Measurements from ENCODE around the gene SLC35F1. TPM values are rescaled to one million over a fixed set of nuclear protein-coding genes. Genes with fewer than 3 reads are reported as not detected.

SLC35F1 gene
- total and polyA plus RNA-seq, 9 of the 15 experiments (the other 6 are each of a cell fraction or from before 2014, with no cell fraction given) = 0.03 to 0.06 TPM; not detected in 7

- no peak overlapping the region for H3K27ac ChIP-seq (ENCODE audit: extremely low read depth, low read depth, low read length)
- H3K4me3 ChIP-seq = no peak overlapping the region
- H3K4me1 ChIP-seq (replicated peaks in 1 of 2; ENCODE audit: control insufficient read depth in 2 of 2, insufficient read depth in 2 of 2, low read length in 2 of 2) = no peaks in the 10 kb centered on the region
- H3K27me3 ChIP-seq (ENCODE audit: control insufficient read depth in 2 of 2, insufficient read depth in 2 of 2, low read length in 2 of 2) = no peaks in the 10 kb centered on the region
- ATAC-seq (no peak), FAIRE-seq (no peak), DNase-seq (ENCODE audit: extremely low read depth in 1 of 4, low spot score in 3 of 4) (no peak)
- CTCF ChIA-PET (ENCODE audit: low intra/inter-chr PET ratio) = no interaction called here
- no peak overlapping the region for H3K4me2 ChIP-seq (ENCODE audit: insufficient read depth, low read length)
- intact Hi-C loops (cut with micrococcal nuclease) = no loop called here
- H3K9me3 ChIP-seq (replicated peaks; ENCODE audit: control insufficient read depth, insufficient read depth, low read depth, low read length) = no peaks in the 10 kb centered on the region
- no TSS peak for BruUV-seq (replicated peaks)
- no peaks in the 10 kb centered on the region for H3K36me3 ChIP-seq (ENCODE audit: control insufficient read depth, insufficient read depth, low read length)
- no peaks in the 10 kb centered on the region for H4K20me1 ChIP-seq (replicated peaks; ENCODE audit: control insufficient read depth, insufficient read depth, low read length)
- no peak overlapping the region for H2AFZ ChIP-seq (ENCODE audit: low read depth, low read length)
- no peak overlapping the region for H3K9ac ChIP-seq (ENCODE audit: insufficient read depth in 1 of 2, low read depth in 2 of 2, low read length in 2 of 2)
- in situ Hi-C loops (cut with MboI) = no loop called here
- no peaks in the 10 kb centered on the region for H3K79me2 ChIP-seq (ENCODE audit: control insufficient read depth, insufficient read depth, low read length)
- POLR2A ChIA-PET = no interaction called here
- TF ChIP-seq ZEB2 (IDR thresholded peaks at IDR 0.05) (no peak), NCOA4 (IDR thresholded peaks at IDR 0.05; ENCODE audit: partially characterized antibody) (no peak), NFYB (IDR thresholded peaks at IDR 0.05; ENCODE audit: extremely low read depth, insufficient read length) (no peak), SIN3B (IDR thresholded peaks at IDR 0.05; ENCODE audit: low read depth) (no peak), MAFG (tag; conservative IDR thresholded peaks at IDR 0.05) (no peak), ZNF584 (CRISPR knock-in tag; IDR thresholded peaks at IDR 0.05; ENCODE audit: low read depth) (no peak), YBX1 (IDR thresholded peaks at IDR 0.05) (no peak), KDM2B (CRISPR knock-in tag; IDR thresholded peaks at IDR 0.05) (no peak), ZNF695 (CRISPR knock-in tag; IDR thresholded peaks at IDR 0.05) (no peak), ELF4 (CRISPR knock-in tag; IDR thresholded peaks at IDR 0.05) (no peak)
- TF ChIP-seq, protein P1, sequence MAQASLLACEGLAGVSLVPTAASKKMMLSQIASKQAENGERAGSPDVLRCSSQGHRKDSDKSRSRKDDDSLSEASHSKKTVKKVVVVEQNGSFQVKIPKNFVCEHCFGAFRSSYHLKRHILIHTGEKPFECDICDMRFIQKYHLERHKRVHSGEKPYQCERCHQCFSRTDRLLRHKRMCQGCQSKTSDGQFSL (CRISPR knock-in tag; IDR thresholded peaks at IDR 0.05) = no peak
- TF ChIP-seq, protein P1 (tag; IDR thresholded peaks at IDR 0.05) = no peak
- H3K9me1 ChIP-seq (ENCODE audit: control insufficient read depth, insufficient read depth, low read length) = no peaks in the 10 kb centered on the region
- WGBS (ENCODE audit: insufficient coverage, low coverage, missing lambda C conversion rate) = 0% methylated on average over 2 of the region's 2 CpGs
Observed at GRCh38 chr6:118044275-118044674, 137.2 kb downstream of the SLC35F1 start.
